H9 (cell line): ENCODE measurements around the gene C11orf58. TPM values are rescaled to one million over a fixed set of nuclear protein-coding genes. Genes with fewer than 3 reads are reported as not detected.
A peak's percentile ranks its signal among the peaks of the same experiment; 100 is the strongest.

Experiments used
- DNase-seq: peaks from one replicate; pipeline ENCODE4 v3.0.0-alpha.2; 2017
- H2AFZ ChIP-seq: one replicate; pipeline ENCODE4 v1.6.1; 2013; ENCODE audit warnings: mild to moderate bottlenecking, low read length, control low read depth, moderate library complexity
- H2AK5ac ChIP-seq: 2 replicates; pipeline ENCODE4 v1.6.1; 2013; ENCODE audit warnings: low read length, control low read depth, mixed read lengths; ENCODE audit not compliant: insufficient read length
- H2BK120ac ChIP-seq: one replicate; pipeline ENCODE4 v1.6.1; 2013; ENCODE audit warnings: low read depth, mild to moderate bottlenecking, low read length, control low read depth, inconsistent platforms; ENCODE audit not compliant: poor library complexity, severe bottlenecking
- H2BK12ac ChIP-seq: 2 replicates; pipeline ENCODE4 v1.6.1; 2013; ENCODE audit warnings: low read length, control low read depth, mixed read lengths, low read depth; ENCODE audit not compliant: insufficient read length
- H2BK15ac ChIP-seq: 2 replicates; pipeline ENCODE4 v1.6.1; 2013; ENCODE audit warnings: low read depth, low read length, control low read depth
- H2BK20ac ChIP-seq: one replicate; pipeline ENCODE4 v1.6.1; 2013; ENCODE audit warnings: low read depth, mild to moderate bottlenecking, low read length, control low read depth, inconsistent platforms; ENCODE audit not compliant: poor library complexity, severe bottlenecking
- H2BK5ac ChIP-seq: 2 replicates; pipeline ENCODE4 v1.6.1; 2013; ENCODE audit warnings: low read length, control low read depth, mixed read lengths; ENCODE audit not compliant: insufficient read length
- H3K14ac ChIP-seq: 2 replicates; pipeline ENCODE4 v1.6.1; 2013; ENCODE audit warnings: low read length, control low read depth; ENCODE audit not compliant: insufficient read depth
- H3K18ac ChIP-seq: 2 replicates; pipeline ENCODE4 v1.6.1; 2013; ENCODE audit warnings: low read depth, mild to moderate bottlenecking, mixed read lengths, low read length, control low read depth; ENCODE audit not compliant: insufficient read length
- H3K23ac ChIP-seq: 2 replicates; pipeline ENCODE4 v1.6.1; 2013; ENCODE audit warnings: low read length, control low read depth, mixed read lengths, low read depth; ENCODE audit not compliant: insufficient read length
- H3K23me2 ChIP-seq: 2 replicates; pipeline ENCODE4 v1.6.1; 2013; ENCODE audit warnings: low read depth, mild to moderate bottlenecking, mixed read lengths, low read length, control low read depth; ENCODE audit not compliant: insufficient read length, poor library complexity, severe bottlenecking
- H3K27ac ChIP-seq: 2 replicates; pipeline ENCODE4 v1.5.1; 2013; ENCODE audit warnings: low read length, control low read depth, mixed read lengths, low read depth; ENCODE audit not compliant: insufficient read length
- H3K27me3 ChIP-seq: 2 replicates; pipeline ENCODE4 v1.6.1; 2013; ENCODE audit warnings: low read length, control low read depth, inconsistent platforms; ENCODE audit not compliant: insufficient read depth
- H3K4ac ChIP-seq: 2 replicates; pipeline ENCODE4 v1.6.1; 2013; ENCODE audit warnings: low read depth, mild to moderate bottlenecking, control low read depth, inconsistent platforms, low read length, moderate library complexity
- H3K4me1 ChIP-seq: 2 replicates; pipeline ENCODE4 v1.6.1; 2013; ENCODE audit warnings: low read length, control low read depth, inconsistent platforms; ENCODE audit not compliant: insufficient read depth
- H3K4me2 ChIP-seq: 2 replicates; pipeline ENCODE4 v1.6.1; 2013; ENCODE audit warnings: low read length, control low read depth, mixed read lengths; ENCODE audit not compliant: insufficient read length, insufficient read depth
- H3K56ac ChIP-seq: 2 replicates; pipeline ENCODE4 v1.6.1; 2013; ENCODE audit warnings: low read depth, mild to moderate bottlenecking, mixed read lengths, low read length, control low read depth; ENCODE audit not compliant: insufficient read length
- H3K79me1 ChIP-seq: 2 replicates; pipeline ENCODE4 v1.6.1; 2013; ENCODE audit warnings: low read depth, mild to moderate bottlenecking, moderate library complexity, low read length, control low read depth, inconsistent platforms; ENCODE audit not compliant: insufficient read depth, poor library complexity, severe bottlenecking
- H3K79me2 ChIP-seq: 2 replicates; pipeline ENCODE4 v1.6.1; 2013; ENCODE audit warnings: low read length, control low read depth, inconsistent platforms; ENCODE audit not compliant: insufficient read depth
- H3K9ac ChIP-seq: 2 replicates; pipeline ENCODE4 v1.6.1; 2013; ENCODE audit warnings: low read length, control low read depth, mixed read lengths; ENCODE audit not compliant: insufficient read length; ENCODE audit errors: extremely low read depth
- H3K9me3 ChIP-seq: one replicate; pipeline ENCODE4 v1.6.1; 2013; ENCODE audit warnings: low read depth, low read length, inconsistent platforms; ENCODE audit not compliant: control insufficient read depth
- H3T11ph ChIP-seq: one replicate; pipeline ENCODE4 v1.6.1; 2013; ENCODE audit warnings: mild to moderate bottlenecking, low read length, control low read depth, inconsistent platforms
- H4K20me1 ChIP-seq: one replicate; pipeline ENCODE4 v1.6.1; 2013; ENCODE audit not compliant: control insufficient read depth, insufficient read length, insufficient read depth
- H4K5ac ChIP-seq: 2 replicates; pipeline ENCODE4 v1.6.1; 2013; ENCODE audit warnings: low read depth, mild to moderate bottlenecking, mixed read lengths, low read length, control low read depth; ENCODE audit not compliant: insufficient read length
- H4K8ac ChIP-seq: replicated peaks from 2 replicates; pipeline ENCODE4 v1.6.1; 2013; ENCODE audit warnings: low read length, control low read depth, mixed read lengths, low read depth; ENCODE audit not compliant: insufficient read length
- H4K91ac ChIP-seq: 2 replicates; pipeline ENCODE4 v1.6.1; 2013; ENCODE audit warnings: low read depth, mild to moderate bottlenecking, moderate library complexity, mixed read lengths, low read length, control low read depth; ENCODE audit not compliant: insufficient read length
- H3K27ac Mint-ChIP-seq, 3 experiments: 2 replicates in 2 of 3; 3 replicates in 1 of 3; pipeline ENCODE4 v1.8.0; 2020 to 2021; ENCODE audit warnings: mixed read lengths in 3 of 3, mild to moderate bottlenecking in 1 of 3, moderate library complexity in 1 of 3
- H3K27me3 Mint-ChIP-seq: 2 replicates; pipeline ENCODE4 v1.8.0; 2021; ENCODE audit warnings: low read depth, mild to moderate bottlenecking, moderate library complexity, mixed read lengths
- H3K36me3 Mint-ChIP-seq, 3 experiments: 2 replicates in 2 of 3; 3 replicates in 1 of 3; pipeline ENCODE4 v1.8.0; 2020 to 2021; ENCODE audit warnings: low read depth in 3 of 3, mixed read lengths in 3 of 3; ENCODE audit not compliant: insufficient read depth in 1 of 3
- H3K4me1 Mint-ChIP-seq, 2 experiments: 2 replicates each; pipeline ENCODE4 v1.8.0; 2020; ENCODE audit warnings: mixed read lengths in 2 of 2
- H3K4me3 Mint-ChIP-seq, 2 experiments: 2 replicates in 1 of 2; 3 replicates in 1 of 2; pipeline ENCODE4 v1.8.0; 2020 to 2021; ENCODE audit warnings: mild to moderate bottlenecking in 2 of 2, mixed read lengths in 2 of 2, moderate library complexity in 1 of 2
- H3K9me3 Mint-ChIP-seq, 2 experiments: 2 replicates in 1 of 2; 3 replicates in 1 of 2; pipeline ENCODE4 v1.8.0; 2020; ENCODE audit warnings: mild to moderate bottlenecking in 2 of 2, mixed read lengths in 2 of 2, moderate library complexity in 1 of 2
- WGBS: extraction: QIAGEN DNeasy Blood & Tissue Kit; methylation state at CpG from one replicate; pipeline ENCODE4 v1.1.7; 2013; ENCODE audit warnings: missing lambda C conversion rate, low lambda C conversion rate, mixed read lengths; ENCODE audit not compliant: insufficient read length; ENCODE audit errors: extremely low coverage; 5-methylcytosine and 5-hydroxymethylcytosine counted together
- total RNA-seq: library from RNA; stranded (reverse); gene quantifications from 2 replicates; pipeline ENCODE4 v1.2.1, GENCODE V29; 2021
- TF ChIP-seq, protein P1 (sequence below): fragments of 200-600 bp; sonication (generic); conservative IDR thresholded peaks from 3 replicates; pipeline ENCODE4 v1.8.0; 2021; ENCODE audit warnings: antibody characterized with exemption, mild to moderate bottlenecking

Gene C11orf58
- total RNA-seq, 1 experiment from 2014 or later = 169 TPM

DNA sequence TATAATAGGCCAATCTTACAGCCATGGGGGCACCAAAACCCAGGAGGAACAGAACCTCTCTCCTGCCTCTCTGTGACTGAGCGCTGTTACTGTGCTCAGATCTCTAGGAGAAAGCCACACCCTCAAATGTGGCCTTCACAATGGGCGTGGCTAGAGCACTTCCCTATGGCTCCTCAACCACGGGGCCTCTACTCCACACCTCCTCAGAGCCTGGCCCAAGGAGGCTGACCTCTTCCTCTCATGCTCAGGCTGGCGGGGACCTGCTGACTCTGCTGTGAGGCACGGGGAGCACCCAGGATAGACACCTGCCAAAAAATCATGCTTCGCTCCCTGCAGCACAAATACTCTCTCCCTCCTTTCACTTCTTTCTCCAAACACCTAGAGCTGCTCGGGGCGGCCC is 41.0 kb downstream of the C11orf58 start:
- Histone ChIP-seq H2BK15ac (no peak overlapping the region), H3K4me2 (no peak overlapping the region), H3K4ac (no peak overlapping the region), H4K5ac (no peak overlapping the region), H4K91ac (no peak overlapping the region), H3K56ac (no peak overlapping the region), H3K9ac (no peak overlapping the region), H3T11ph (no peak overlapping the region), H4K20me1 (no peaks in the 10 kb centered on the region), H3K18ac (no peak overlapping the region), H3K4me1 (0 out of 2 replicates have a peak, but pooled peaks cover 5% of the 10 kb centered on the region), H3K23me2 (no peaks in the 10 kb centered on the region), H2BK20ac (no peak overlapping the region), H3K14ac (no peak overlapping the region), H2BK5ac (no peak overlapping the region), H3K79me2 (no peaks in the 10 kb centered on the region), H2BK12ac (no peak overlapping the region), H3K27me3 (no peaks in the 10 kb centered on the region), H2AK5ac (no peak overlapping the region), H3K9me3 (no peaks in the 10 kb centered on the region), H2BK120ac (no peak overlapping the region), H2AFZ (no peak overlapping the region), H3K27ac (no peak overlapping the region), H3K79me1 (no peaks in the 10 kb centered on the region), H4K8ac (no peak overlapping the region), H3K23ac (no peak overlapping the region)
- WGBS = no CpG with 5 or more reads among the region's 8 CpGs
- Mint-ChIP-seq H3K27me3 (no peaks in the 10 kb centered on the region), H3K4me3 (no peak overlapping the region), H3K27ac (peak overlapping the region in 2 of 3 experiments; percentile 24 to 59; a peak in 2 of 7 replicates), H3K36me3 (peaks cover 0 to 15% (median 9%) of the 10 kb centered on the region in 3 experiments; a peak in 6 of 7 replicates), H3K4me1 (peaks cover 39 to 48% of the 10 kb centered on the region in 2 experiments), H3K9me3 (no peaks in the 10 kb centered on the region)
- TF ChIP-seq, protein P1, sequence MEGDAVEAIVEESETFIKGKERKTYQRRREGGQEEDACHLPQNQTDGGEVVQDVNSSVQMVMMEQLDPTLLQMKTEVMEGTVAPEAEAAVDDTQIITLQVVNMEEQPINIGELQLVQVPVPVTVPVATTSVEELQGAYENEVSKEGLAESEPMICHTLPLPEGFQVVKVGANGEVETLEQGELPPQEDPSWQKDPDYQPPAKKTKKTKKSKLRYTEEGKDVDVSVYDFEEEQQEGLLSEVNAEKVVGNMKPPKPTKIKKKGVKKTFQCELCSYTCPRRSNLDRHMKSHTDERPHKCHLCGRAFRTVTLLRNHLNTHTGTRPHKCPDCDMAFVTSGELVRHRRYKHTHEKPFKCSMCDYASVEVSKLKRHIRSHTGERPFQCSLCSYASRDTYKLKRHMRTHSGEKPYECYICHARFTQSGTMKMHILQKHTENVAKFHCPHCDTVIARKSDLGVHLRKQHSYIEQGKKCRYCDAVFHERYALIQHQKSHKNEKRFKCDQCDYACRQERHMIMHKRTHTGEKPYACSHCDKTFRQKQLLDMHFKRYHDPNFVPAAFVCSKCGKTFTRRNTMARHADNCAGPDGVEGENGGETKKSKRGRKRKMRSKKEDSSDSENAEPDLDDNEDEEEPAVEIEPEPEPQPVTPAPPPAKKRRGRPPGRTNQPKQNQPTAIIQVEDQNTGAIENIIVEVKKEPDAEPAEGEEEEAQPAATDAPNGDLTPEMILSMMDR = no peak
- peak; percentile 69 for DNase-seq
